Heart left ventricle (tissue), 13 donors: ENCODE data around the gene CIAO3.

Experiments
- POLR2A ChIP-seq, 2 donors: fragments of 450-650 bp; IDR thresholded peaks; one replicate each; pipeline ENCODE4 v1.6.1; 2017; ENCODE audit warnings: antibody characterized with exemption in 2 of 2, mild to moderate bottlenecking in 2 of 2, moderate library complexity in 2 of 2
- TF ChIP-seq, protein P1 (sequence below), 12 donors: fragments of 200-600 bp; sonication (generic) in 4 of 12; IDR thresholded peaks; one replicate each; pipeline versions ENCODE4 v1.5.0 to v1.8.0; 2018 to 2022; ENCODE audit warnings: antibody characterized with exemption in 12 of 12, mild to moderate bottlenecking in 5 of 12
- donor health status: ischemic (EF 13 %, LVEDD 7.1; RV severe dilation, severe dysfunction).
- donor health status: DM: no; HTN: yes; CAD: no.
- donor health status: DM: no; HTN: no; CAD: no.
- donor health status: ischemic (EF 25% LVEDD 6.9; RV normal size, moderate dysfunction).
- donor health status: ischemic (EF 25% LVEDD 5.7; RV mildly dilated, moderate dysfunction).
- donor health status: ischemic (EF 35%, LVEDD 5.7; RV mildly dilated, moderate dysfunction).
- donor health status: nonischemic (EF 11% LVEDD 7.7; RV severe dilation, severe dysfunction).
- donor health status: DM: yes; HTN: yes; CAD: no.
- donor health status: PGD.
- donor health status: ischemic (EF 29% LVEDD 5.4; RV normal size, mild dysfunction).
- donor health status: nonischemic (EF 23%, LVEDD 6.1; RV moderate dilation, normal function).

DNA sequence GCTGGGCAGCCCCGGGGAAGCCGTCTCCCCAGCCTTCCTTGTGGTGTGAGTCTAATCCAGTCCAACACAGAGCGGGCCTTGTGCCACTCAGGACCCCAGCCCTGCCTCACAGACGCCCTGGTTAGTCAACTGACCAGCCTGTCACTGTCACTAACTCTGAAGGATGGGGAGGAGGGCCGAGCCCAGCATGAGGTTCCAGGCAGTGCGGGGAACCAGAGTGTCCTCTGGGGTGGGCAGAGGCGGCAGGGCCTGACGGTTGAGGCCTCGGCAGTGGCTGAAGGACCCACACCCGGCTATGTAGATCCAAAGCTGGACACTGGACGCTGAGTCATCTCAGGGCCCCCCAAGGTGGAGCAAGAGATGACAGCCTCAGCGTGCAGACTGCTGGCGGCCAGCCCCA, 38.8 kb upstream of the CIAO3 start:
- TF ChIP-seq, protein P1, sequence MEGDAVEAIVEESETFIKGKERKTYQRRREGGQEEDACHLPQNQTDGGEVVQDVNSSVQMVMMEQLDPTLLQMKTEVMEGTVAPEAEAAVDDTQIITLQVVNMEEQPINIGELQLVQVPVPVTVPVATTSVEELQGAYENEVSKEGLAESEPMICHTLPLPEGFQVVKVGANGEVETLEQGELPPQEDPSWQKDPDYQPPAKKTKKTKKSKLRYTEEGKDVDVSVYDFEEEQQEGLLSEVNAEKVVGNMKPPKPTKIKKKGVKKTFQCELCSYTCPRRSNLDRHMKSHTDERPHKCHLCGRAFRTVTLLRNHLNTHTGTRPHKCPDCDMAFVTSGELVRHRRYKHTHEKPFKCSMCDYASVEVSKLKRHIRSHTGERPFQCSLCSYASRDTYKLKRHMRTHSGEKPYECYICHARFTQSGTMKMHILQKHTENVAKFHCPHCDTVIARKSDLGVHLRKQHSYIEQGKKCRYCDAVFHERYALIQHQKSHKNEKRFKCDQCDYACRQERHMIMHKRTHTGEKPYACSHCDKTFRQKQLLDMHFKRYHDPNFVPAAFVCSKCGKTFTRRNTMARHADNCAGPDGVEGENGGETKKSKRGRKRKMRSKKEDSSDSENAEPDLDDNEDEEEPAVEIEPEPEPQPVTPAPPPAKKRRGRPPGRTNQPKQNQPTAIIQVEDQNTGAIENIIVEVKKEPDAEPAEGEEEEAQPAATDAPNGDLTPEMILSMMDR (IDR thresholded peaks at IDR 0.05) = no peak
- no peak for TF ChIP-seq POLR2A (IDR thresholded peaks at IDR 0.05)
